ENCODE measurements around the gene BOC.

The BOC gene

DNA sequence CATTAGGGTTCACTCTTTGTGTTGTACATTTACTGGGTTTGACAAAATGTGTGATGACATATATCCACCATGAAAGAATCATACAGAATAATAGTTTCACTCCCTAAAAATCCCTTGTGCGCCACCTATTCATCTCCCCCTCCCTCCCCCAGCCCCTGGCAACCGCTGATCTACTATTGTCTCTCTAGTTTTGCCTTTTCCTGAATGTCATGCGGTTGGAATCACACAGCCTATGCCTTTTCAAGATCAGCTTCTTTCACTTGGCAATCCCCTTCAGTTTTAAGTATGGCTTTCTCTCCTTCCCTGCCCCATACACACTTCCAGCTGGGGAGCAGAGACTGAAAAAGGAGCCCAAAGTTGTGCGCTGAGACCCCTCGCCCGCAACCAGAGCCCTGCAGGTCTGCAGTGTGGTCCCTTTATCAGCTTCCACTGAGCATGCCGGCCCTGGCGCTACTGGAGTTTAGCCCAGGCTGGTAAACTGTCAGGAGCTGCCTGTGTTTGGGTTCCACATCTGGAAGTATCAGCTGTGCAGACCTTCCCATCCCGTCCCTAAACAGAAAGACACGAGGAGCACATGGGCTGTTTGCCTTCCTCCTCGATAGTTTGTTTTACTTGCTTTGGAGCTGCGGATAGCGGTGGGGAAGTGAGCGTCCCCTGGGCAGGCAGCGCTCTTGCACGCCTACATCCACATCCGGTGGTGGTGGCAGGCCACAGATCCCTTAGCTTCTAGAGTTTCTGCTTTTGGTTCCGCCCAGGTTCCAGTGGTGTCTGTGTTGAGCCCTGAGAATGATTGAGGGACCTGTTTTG is 12.3 kb downstream of the BOC start:
- H3K4me3 ChIP-seq (ENCODE audit: insufficient read depth, low read depth, low read length, poor library complexity, severe bottlenecking): no peak overlapping the region
- no peaks in the 10 kb centered on the region for H3K36me3 ChIP-seq (ENCODE audit: control insufficient read depth, insufficient read depth, low read length)
- no peak for DNase-seq
- no peaks in the 10 kb centered on the region for H3K9me3 ChIP-seq (ENCODE audit: control insufficient read depth, low read length)
- H3K4me1 ChIP-seq (ENCODE audit: control insufficient read depth, insufficient read depth, low read length, poor library complexity, severe bottlenecking): peaks cover 4% of the 10 kb centered on the region
- H3K27ac ChIP-seq (ENCODE audit: insufficient read depth, low read length, poor library complexity, severe bottlenecking): no peak overlapping the region
- H3K27me3 ChIP-seq (replicated peaks; ENCODE audit: control insufficient read depth, insufficient read depth, low read length, poor library complexity, severe bottlenecking): no peaks in the 10 kb centered on the region

DNA sequence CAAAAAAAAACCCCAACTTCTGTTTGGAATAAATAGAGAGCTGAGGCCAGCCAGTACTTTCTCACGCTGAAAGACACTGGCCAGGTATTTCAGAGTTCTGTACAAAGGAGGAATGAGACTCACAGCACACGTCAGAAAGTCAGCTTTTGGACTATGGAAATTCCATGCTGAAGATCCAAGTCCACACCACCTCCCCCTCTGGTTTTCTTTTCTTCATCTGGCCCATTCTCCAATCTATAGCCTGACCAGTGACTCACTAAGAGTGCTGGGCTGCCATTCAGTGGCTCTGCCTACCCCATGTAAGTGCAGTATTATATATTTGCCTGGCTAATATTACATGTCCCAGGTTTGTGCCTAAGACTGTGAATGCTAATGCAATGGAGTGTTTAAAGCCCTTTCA is 13.9 kb downstream of the BOC start:
- H3K4me3 ChIP-seq (ENCODE audit: insufficient read depth, low read depth, low read length, poor library complexity, severe bottlenecking): no peak overlapping the region
- no peaks in the 10 kb centered on the region for H3K27me3 ChIP-seq (replicated peaks; ENCODE audit: control insufficient read depth, insufficient read depth, low read length, poor library complexity, severe bottlenecking)
- no peaks in the 10 kb centered on the region for H3K36me3 ChIP-seq (ENCODE audit: control insufficient read depth, insufficient read depth, low read length)
- H3K27ac ChIP-seq (ENCODE audit: insufficient read depth, low read length, poor library complexity, severe bottlenecking): no peak overlapping the region
- no peak for DNase-seq
- peaks cover 4% of the 10 kb centered on the region for H3K4me1 ChIP-seq (ENCODE audit: control insufficient read depth, insufficient read depth, low read length, poor library complexity, severe bottlenecking)
- no peaks in the 10 kb centered on the region for H3K9me3 ChIP-seq (ENCODE audit: control insufficient read depth, low read length)

DNA sequence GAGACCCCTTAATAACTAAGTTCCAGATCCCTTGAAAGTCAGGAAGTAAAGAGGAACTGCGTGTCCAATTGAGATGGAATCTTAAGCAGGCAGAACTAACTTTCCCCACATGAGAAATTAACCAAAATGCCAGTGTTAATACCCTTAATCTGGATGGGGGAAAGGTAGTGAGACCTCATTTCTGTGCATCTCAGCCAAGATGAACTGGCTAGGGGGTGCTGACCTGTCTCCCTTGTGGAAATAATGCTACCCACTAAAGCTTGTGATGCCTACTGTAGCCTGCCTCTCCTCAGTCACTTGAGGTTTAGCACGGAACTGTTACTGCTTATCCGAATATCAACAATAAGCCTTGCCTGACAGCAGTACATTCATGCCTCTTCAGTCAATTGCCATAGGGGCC is 15.1 kb downstream of the BOC start:
- H3K4me1 ChIP-seq (ENCODE audit: control insufficient read depth, insufficient read depth, low read length, poor library complexity, severe bottlenecking): peaks cover 4% of the 10 kb centered on the region
- no peak for DNase-seq
- H3K27me3 ChIP-seq (replicated peaks; ENCODE audit: control insufficient read depth, insufficient read depth, low read length, poor library complexity, severe bottlenecking): no peaks in the 10 kb centered on the region
- no peak overlapping the region for H3K27ac ChIP-seq (ENCODE audit: insufficient read depth, low read length, poor library complexity, severe bottlenecking)
- H3K9me3 ChIP-seq (ENCODE audit: control insufficient read depth, low read length): no peaks in the 10 kb centered on the region
- H3K4me3 ChIP-seq (ENCODE audit: insufficient read depth, low read depth, low read length, poor library complexity, severe bottlenecking): no peak overlapping the region
- H3K36me3 ChIP-seq (ENCODE audit: control insufficient read depth, insufficient read depth, low read length): no peaks in the 10 kb centered on the region

DNA sequence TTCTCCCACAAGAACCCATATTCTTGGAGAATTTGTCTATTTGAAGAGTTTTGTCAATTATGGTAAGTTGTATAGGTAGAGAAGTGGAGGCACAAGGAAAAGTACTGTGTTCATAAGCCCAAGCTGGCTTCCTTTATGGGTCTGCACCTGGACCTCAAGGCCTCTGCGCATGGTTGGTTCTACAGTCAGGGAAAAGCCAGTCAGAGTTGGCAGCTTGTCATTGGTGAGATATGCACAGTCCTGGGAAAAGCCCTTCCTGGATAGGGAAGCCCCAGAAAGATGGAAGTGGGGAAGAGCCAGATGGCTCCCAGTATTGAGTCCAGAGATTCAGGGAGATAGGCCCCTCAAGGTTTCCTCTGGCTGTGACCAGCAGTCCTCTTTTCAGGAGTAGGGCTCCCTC is 15.8 kb downstream of the BOC start:
- Histone ChIP-seq H3K9me3 (ENCODE audit: control insufficient read depth, low read length) (no peaks in the 10 kb centered on the region), H3K27me3 (replicated peaks; ENCODE audit: control insufficient read depth, insufficient read depth, low read length, poor library complexity, severe bottlenecking) (no peaks in the 10 kb centered on the region), H3K4me3 (ENCODE audit: insufficient read depth, low read depth, low read length, poor library complexity, severe bottlenecking) (no peak overlapping the region), H3K36me3 (ENCODE audit: control insufficient read depth, insufficient read depth, low read length) (no peaks in the 10 kb centered on the region), H3K4me1 (ENCODE audit: control insufficient read depth, insufficient read depth, low read length, poor library complexity, severe bottlenecking) (peaks cover 4% of the 10 kb centered on the region), H3K27ac (ENCODE audit: insufficient read depth, low read length, poor library complexity, severe bottlenecking) (no peak overlapping the region)
- no peak for DNase-seq

DNA sequence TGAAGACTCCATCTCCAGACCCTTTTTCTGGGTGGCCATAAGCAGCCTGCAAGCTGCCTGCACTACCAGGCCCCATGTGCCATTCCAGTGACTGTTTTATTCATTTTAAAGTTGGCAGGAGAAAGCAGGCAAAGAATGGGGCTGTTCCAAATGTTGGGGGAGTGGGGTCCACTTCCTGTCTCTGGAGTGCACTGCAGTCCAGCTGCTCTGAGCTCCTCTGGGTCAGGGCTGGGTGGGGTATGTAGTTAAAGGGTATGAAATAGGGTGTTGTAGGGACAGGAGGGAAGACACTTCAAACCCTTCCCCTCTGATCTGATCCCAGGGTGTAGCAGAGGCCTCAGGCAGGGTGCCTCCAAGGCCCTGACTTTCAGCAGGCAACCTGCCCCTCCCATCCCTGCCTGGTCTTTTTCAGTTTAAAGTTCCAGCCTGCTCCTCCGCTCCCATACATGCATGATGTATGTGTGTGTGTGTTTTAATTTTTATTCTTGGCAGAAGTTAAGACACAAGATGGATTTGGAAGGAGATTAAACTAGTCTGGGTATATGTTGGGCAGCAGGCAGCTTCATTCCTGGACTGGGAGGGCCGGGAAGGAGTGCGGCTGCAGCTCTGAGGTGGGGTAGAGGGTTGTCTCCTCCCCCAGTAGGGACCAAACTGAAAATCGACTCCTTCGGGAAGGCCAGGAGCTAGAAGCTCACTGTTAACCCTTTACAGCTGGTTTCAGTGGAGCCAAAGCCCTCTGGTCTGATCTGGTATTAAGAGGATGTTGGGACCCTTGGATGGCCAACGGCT is 17.3 kb downstream of the BOC start:
- no peak for DNase-seq
- Histone ChIP-seq H3K27ac (ENCODE audit: insufficient read depth, low read length, poor library complexity, severe bottlenecking) (no peak overlapping the region), H3K4me3 (ENCODE audit: insufficient read depth, low read depth, low read length, poor library complexity, severe bottlenecking) (no peak overlapping the region), H3K4me1 (ENCODE audit: control insufficient read depth, insufficient read depth, low read length, poor library complexity, severe bottlenecking) (peaks cover 4% of the 10 kb centered on the region), H3K36me3 (ENCODE audit: control insufficient read depth, insufficient read depth, low read length) (no peaks in the 10 kb centered on the region), H3K9me3 (ENCODE audit: control insufficient read depth, low read length) (no peaks in the 10 kb centered on the region), H3K27me3 (replicated peaks; ENCODE audit: control insufficient read depth, insufficient read depth, low read length, poor library complexity, severe bottlenecking) (no peaks in the 10 kb centered on the region)

DNA sequence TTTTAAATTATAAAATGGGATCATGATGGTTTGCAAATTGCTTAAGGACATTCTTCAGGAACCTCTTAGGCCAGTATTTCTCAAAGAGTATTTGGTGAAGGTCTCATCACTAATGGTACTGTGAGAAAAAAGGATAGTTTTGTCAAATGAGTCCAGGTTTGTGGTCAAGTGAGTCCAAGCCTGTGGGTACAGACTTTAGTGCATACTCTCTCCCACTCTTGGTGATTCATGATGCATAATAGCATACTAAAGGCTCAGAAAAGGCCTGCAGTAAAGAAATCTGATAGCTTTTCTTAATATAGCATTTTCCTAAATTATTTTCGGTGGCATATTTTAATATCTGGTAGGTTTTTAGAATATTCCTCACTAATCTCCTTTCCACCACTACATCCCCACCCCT is 20.0 kb downstream of the BOC start:
- H3K36me3 ChIP-seq (ENCODE audit: control insufficient read depth, insufficient read depth, low read length): no peaks in the 10 kb centered on the region
- no peaks in the 10 kb centered on the region for H3K4me1 ChIP-seq (ENCODE audit: control insufficient read depth, insufficient read depth, low read length, poor library complexity, severe bottlenecking)
- no peak overlapping the region for H3K27ac ChIP-seq (ENCODE audit: insufficient read depth, low read length, poor library complexity, severe bottlenecking)
- no peaks in the 10 kb centered on the region for H3K9me3 ChIP-seq (ENCODE audit: control insufficient read depth, low read length)
- no peak for DNase-seq
- H3K4me3 ChIP-seq (ENCODE audit: insufficient read depth, low read depth, low read length, poor library complexity, severe bottlenecking): no peak overlapping the region
- no peaks in the 10 kb centered on the region for H3K27me3 ChIP-seq (replicated peaks; ENCODE audit: control insufficient read depth, insufficient read depth, low read length, poor library complexity, severe bottlenecking)

DNA sequence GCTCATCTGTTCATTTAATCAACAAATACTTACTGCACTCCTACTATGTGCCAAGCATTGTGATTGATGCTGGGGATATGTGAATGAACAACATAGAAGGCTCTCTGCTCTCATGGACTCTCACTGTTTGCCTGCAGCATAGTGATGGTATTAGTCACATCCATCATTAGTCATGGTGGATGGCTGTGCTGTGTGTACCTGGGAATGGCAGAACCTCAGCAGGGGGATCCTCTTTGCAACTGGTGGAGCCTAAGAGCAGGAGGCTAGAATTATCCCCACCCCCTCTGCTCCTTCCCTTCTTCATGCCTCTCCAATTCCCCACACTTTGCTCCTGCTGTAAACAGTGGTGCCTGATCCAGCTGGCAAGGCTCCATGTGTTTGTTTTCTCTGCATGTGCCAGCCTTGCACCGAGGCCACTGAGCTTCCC is 20.5 kb downstream of the BOC start:
- Histone ChIP-seq H3K36me3 (ENCODE audit: control insufficient read depth, insufficient read depth, low read length) (no peaks in the 10 kb centered on the region), H3K27ac (ENCODE audit: insufficient read depth, low read length, poor library complexity, severe bottlenecking) (no peak overlapping the region), H3K4me3 (ENCODE audit: insufficient read depth, low read depth, low read length, poor library complexity, severe bottlenecking) (no peak overlapping the region), H3K4me1 (ENCODE audit: control insufficient read depth, insufficient read depth, low read length, poor library complexity, severe bottlenecking) (no peaks in the 10 kb centered on the region), H3K27me3 (replicated peaks; ENCODE audit: control insufficient read depth, insufficient read depth, low read length, poor library complexity, severe bottlenecking) (no peaks in the 10 kb centered on the region), H3K9me3 (ENCODE audit: control insufficient read depth, low read length) (no peaks in the 10 kb centered on the region)
- DNase-seq: no peak

DNA sequence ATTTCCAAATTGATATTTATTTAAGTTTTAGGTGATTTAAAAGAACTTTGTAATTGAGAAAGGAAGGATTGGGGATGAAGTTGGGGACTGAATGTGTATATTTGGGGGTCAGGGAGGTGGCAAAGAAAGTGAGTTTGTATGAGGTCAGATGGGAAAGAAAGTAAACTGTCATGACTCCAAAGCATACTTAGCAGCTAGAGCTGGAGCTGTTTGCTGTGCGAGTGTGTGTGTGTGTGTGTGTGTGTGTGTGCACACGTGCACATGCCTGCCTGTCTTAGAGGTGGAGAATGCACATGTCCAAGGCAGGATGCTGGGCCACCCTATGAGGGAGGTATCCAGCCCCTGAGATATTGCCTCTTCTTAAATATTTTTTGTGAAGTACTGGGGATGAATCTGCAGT is 21.0 kb downstream of the BOC start:
- H3K27ac ChIP-seq (ENCODE audit: insufficient read depth, low read length, poor library complexity, severe bottlenecking): no peak overlapping the region
- H3K4me1 ChIP-seq (ENCODE audit: control insufficient read depth, insufficient read depth, low read length, poor library complexity, severe bottlenecking): no peaks in the 10 kb centered on the region
- H3K4me3 ChIP-seq (ENCODE audit: insufficient read depth, low read depth, low read length, poor library complexity, severe bottlenecking): no peak overlapping the region
- no peak for DNase-seq
- H3K27me3 ChIP-seq (replicated peaks; ENCODE audit: control insufficient read depth, insufficient read depth, low read length, poor library complexity, severe bottlenecking): no peaks in the 10 kb centered on the region
- H3K36me3 ChIP-seq (ENCODE audit: control insufficient read depth, insufficient read depth, low read length): no peaks in the 10 kb centered on the region
- no peaks in the 10 kb centered on the region for H3K9me3 ChIP-seq (ENCODE audit: control insufficient read depth, low read length)

DNA sequence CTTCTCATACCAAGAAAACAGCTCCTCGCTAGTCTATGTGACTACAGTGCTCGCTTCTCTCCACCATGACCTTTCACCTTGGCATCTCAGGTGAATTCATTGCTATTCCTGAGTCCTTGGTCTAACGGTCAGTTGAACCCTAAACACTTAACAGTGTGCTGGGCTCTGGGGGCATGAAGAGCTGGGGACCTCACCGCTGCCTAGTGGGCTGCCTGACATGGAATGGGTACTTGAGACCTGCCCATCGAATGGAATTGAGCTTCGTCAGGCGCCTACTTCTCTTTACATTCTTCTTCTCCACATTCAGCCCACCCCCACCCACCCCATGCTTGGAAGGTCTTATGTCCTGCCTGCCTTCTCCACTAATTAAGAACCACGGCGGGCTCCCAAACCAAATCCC is 22.1 kb downstream of the BOC start:
- no peak for DNase-seq
- H3K4me1 ChIP-seq (ENCODE audit: control insufficient read depth, insufficient read depth, low read length, poor library complexity, severe bottlenecking): no peaks in the 10 kb centered on the region
- H3K9me3 ChIP-seq (ENCODE audit: control insufficient read depth, low read length): no peaks in the 10 kb centered on the region
- no peaks in the 10 kb centered on the region for H3K36me3 ChIP-seq (ENCODE audit: control insufficient read depth, insufficient read depth, low read length)
- H3K27me3 ChIP-seq (replicated peaks; ENCODE audit: control insufficient read depth, insufficient read depth, low read length, poor library complexity, severe bottlenecking): no peaks in the 10 kb centered on the region
- H3K27ac ChIP-seq (ENCODE audit: insufficient read depth, low read length, poor library complexity, severe bottlenecking): no peak overlapping the region
- no peak overlapping the region for H3K4me3 ChIP-seq (ENCODE audit: insufficient read depth, low read depth, low read length, poor library complexity, severe bottlenecking)

DNA sequence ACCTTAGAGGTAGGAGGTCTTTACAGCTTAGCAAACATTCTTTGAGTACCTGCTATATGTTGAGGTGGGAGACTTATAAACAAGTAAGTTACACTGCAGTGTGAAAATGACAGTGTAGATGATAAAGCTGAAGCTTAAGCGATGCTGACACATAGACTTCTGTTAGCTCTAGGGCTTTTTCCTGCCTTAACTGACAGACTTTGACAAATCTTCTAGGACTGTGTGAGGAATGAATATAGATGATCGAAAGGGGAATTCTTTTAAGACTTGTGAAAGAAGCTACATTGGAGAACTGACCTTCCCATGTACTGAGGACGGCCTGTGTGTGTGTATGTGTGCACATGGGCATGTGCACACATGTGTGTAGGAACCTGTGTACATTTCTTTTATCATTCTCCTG is 22.7 kb downstream of the BOC start:
- H3K4me3 ChIP-seq (ENCODE audit: insufficient read depth, low read depth, low read length, poor library complexity, severe bottlenecking): no peak overlapping the region
- no peaks in the 10 kb centered on the region for H3K4me1 ChIP-seq (ENCODE audit: control insufficient read depth, insufficient read depth, low read length, poor library complexity, severe bottlenecking)
- DNase-seq: no peak
- H3K36me3 ChIP-seq (ENCODE audit: control insufficient read depth, insufficient read depth, low read length): no peaks in the 10 kb centered on the region
- H3K27me3 ChIP-seq (replicated peaks; ENCODE audit: control insufficient read depth, insufficient read depth, low read length, poor library complexity, severe bottlenecking): no peaks in the 10 kb centered on the region
- no peak overlapping the region for H3K27ac ChIP-seq (ENCODE audit: insufficient read depth, low read length, poor library complexity, severe bottlenecking)
- no peaks in the 10 kb centered on the region for H3K9me3 ChIP-seq (ENCODE audit: control insufficient read depth, low read length)
